ENCODE results near the gene SOX5.

The SOX5 gene

GRCh38 chr12:23684121-23684520 is 265.3 kb downstream of the SOX5 start:
- Histone ChIP-seq H3K27ac (ENCODE audit: insufficient read depth, low read depth, low read length, poor library complexity, severe bottlenecking) (no peak overlapping the region), H3K27me3 (ENCODE audit: control insufficient read depth, insufficient read depth, low read length, poor library complexity, severe bottlenecking) (no peaks in the 10 kb centered on the region), H3K9me3 (ENCODE audit: control insufficient read depth, low read length) (no peaks in the 10 kb centered on the region), H3K4me1 (ENCODE audit: control insufficient read depth, insufficient read depth, low read length) (peaks cover 8% of the 10 kb centered on the region), H3K36me3 (ENCODE audit: control insufficient read depth, insufficient read depth, low read length) (no peaks in the 10 kb centered on the region), H3K4me3 (ENCODE audit: insufficient read depth, low read depth, low read length) (no peak overlapping the region)
- WGBS, 2 experiments, result 100% methylated on average over 1 of the region's 1 CpG; no CpG with 5 or more reads in 1 of the 2 experiments

- H3K4me3 ChIP-seq (ENCODE audit: insufficient read depth, low read depth, low read length), result no peak overlapping the region
- H3K36me3 ChIP-seq (ENCODE audit: control insufficient read depth, insufficient read depth, low read length), result no peaks in the 10 kb centered on the region
- no peaks in the 10 kb centered on the region for H3K9me3 ChIP-seq (ENCODE audit: control insufficient read depth, low read length)
- H3K27ac ChIP-seq (ENCODE audit: insufficient read depth, low read depth, low read length, poor library complexity, severe bottlenecking), result no peak overlapping the region
- H3K27me3 ChIP-seq (ENCODE audit: control insufficient read depth, insufficient read depth, low read length, poor library complexity, severe bottlenecking), result no peaks in the 10 kb centered on the region
- no peaks in the 10 kb centered on the region for H3K4me1 ChIP-seq (ENCODE audit: control insufficient read depth, insufficient read depth, low read length)
Observed at GRCh38 chr12:23681237-23681636, 268.2 kb downstream of the SOX5 start.

DNA sequence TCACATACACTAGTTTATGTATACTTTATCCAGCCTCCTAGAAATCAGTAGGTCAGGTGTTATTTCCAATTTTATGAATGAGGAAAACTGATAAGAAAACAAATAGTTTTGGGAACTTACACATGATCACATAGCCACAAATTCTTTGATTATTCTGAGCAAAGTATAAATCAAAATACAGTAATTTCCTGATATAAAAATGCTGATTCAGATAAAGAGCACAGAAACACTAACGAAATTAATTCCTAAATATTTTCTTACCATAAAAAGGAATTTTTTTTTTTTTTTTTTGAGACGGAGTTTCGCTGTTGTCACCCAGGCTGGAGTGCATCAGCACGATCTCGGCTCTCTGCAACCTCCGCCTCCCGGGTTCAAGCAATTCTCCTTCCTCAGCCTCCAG is 275.4 kb downstream of the SOX5 start:
- no peaks in the 10 kb centered on the region for H3K36me3 ChIP-seq (ENCODE audit: control insufficient read depth, insufficient read depth, low read length)
- H3K9me3 ChIP-seq (ENCODE audit: control insufficient read depth, low read length), result no peaks in the 10 kb centered on the region
- 85 to 94% methylated on average over 6 to 7 of the region's 7 CpGs for WGBS, 2 experiments
- no peaks in the 10 kb centered on the region for H3K4me1 ChIP-seq (ENCODE audit: control insufficient read depth, insufficient read depth, low read length)
- H3K27ac ChIP-seq (ENCODE audit: insufficient read depth, low read depth, low read length, poor library complexity, severe bottlenecking), result no peak overlapping the region
- no peak overlapping the region for H3K4me3 ChIP-seq (ENCODE audit: insufficient read depth, low read depth, low read length)
- H3K27me3 ChIP-seq (ENCODE audit: control insufficient read depth, insufficient read depth, low read length, poor library complexity, severe bottlenecking), result no peaks in the 10 kb centered on the region

DNA sequence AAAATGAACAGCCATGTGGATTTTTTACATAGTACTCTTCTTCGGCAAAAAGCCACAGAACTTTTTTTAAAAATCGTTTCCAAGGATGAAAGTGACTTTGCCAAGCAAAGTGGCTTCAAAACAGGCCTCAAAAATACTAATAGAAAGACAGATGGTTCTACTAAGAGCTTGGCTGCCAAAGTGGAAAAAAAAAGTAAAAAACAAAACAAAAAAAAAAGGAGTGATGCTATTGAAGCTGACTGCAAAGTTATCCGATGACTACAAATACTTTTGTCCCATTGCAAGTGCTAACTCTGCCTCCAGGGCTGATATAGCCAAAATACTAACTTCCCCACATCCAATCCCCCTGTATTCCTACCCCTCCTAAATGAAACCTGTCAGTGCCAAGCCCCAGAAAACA is 277.6 kb downstream of the SOX5 start:
- no peak overlapping the region for H3K27ac ChIP-seq (ENCODE audit: insufficient read depth, low read depth, low read length, poor library complexity, severe bottlenecking)
- no peak overlapping the region for H3K4me3 ChIP-seq (ENCODE audit: insufficient read depth, low read depth, low read length)
- H3K4me1 ChIP-seq (ENCODE audit: control insufficient read depth, insufficient read depth, low read length), result no peaks in the 10 kb centered on the region
- H3K27me3 ChIP-seq (ENCODE audit: control insufficient read depth, insufficient read depth, low read length, poor library complexity, severe bottlenecking), result no peaks in the 10 kb centered on the region
- H3K36me3 ChIP-seq (ENCODE audit: control insufficient read depth, insufficient read depth, low read length), result no peaks in the 10 kb centered on the region
- WGBS, 2 experiments, result 89 to 94% methylated on average over 3 of the region's 3 CpGs
- no peaks in the 10 kb centered on the region for H3K9me3 ChIP-seq (ENCODE audit: control insufficient read depth, low read length)

DNA sequence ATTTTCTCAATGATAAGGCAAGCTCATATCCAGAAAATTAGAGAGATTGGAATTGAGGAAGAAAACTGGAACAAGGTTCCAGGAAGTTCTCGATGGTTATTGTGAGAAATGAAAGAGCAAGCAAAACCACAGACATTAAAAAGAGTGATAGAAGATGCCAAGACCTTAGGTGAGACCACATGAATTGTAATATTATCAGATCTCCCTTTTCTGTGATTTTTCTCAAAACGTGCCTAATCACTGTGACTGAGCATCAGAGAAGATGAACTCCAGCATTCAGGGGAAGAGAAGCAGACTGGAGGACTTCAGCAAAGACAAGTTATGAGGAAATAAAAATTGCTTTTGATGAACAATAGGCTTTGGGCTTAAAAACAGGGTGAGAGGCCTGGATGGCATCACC is 278.8 kb downstream of the SOX5 start:
- no peaks in the 10 kb centered on the region for H3K36me3 ChIP-seq (ENCODE audit: control insufficient read depth, insufficient read depth, low read length)
- no peaks in the 10 kb centered on the region for H3K9me3 ChIP-seq (ENCODE audit: control insufficient read depth, low read length)
- WGBS, 2 experiments, result 93 to 100% methylated on average over 1 to 2 of the region's 2 CpGs
- no peak overlapping the region for H3K27ac ChIP-seq (ENCODE audit: insufficient read depth, low read depth, low read length, poor library complexity, severe bottlenecking)
- H3K27me3 ChIP-seq (ENCODE audit: control insufficient read depth, insufficient read depth, low read length, poor library complexity, severe bottlenecking), result no peaks in the 10 kb centered on the region
- no peak overlapping the region for H3K4me3 ChIP-seq (ENCODE audit: insufficient read depth, low read depth, low read length)
- H3K4me1 ChIP-seq (ENCODE audit: control insufficient read depth, insufficient read depth, low read length), result no peaks in the 10 kb centered on the region

DNA sequence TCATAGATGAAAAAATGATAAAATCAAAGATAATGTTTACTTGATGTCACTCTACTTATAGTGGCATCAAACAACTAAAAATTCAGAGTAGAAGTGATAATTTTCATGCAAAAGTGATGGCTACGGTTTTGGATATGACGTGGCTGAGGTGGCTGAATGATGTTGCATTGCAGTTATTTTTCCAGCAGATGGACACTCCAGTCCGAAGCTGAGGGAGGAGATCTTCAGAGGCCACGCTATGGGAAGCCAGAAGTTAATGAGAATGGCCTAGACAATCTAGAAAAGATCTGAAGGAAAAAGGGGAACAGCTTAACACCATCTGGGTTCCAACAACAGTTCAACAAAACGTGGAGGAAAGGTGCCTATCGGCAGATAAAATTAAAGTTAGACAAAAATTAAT is 279.8 kb downstream of the SOX5 start:
- Histone ChIP-seq H3K9me3 (ENCODE audit: control insufficient read depth, low read length) (no peaks in the 10 kb centered on the region), H3K4me1 (ENCODE audit: control insufficient read depth, insufficient read depth, low read length) (no peaks in the 10 kb centered on the region), H3K36me3 (ENCODE audit: control insufficient read depth, insufficient read depth, low read length) (no peaks in the 10 kb centered on the region), H3K4me3 (ENCODE audit: insufficient read depth, low read depth, low read length) (no peak overlapping the region), H3K27me3 (ENCODE audit: control insufficient read depth, insufficient read depth, low read length, poor library complexity, severe bottlenecking) (no peaks in the 10 kb centered on the region), H3K27ac (ENCODE audit: insufficient read depth, low read depth, low read length, poor library complexity, severe bottlenecking) (no peak overlapping the region)
- 93 to 94% methylated on average over 4 to 6 of the region's 6 CpGs for WGBS, 2 experiments

- no peak overlapping the region for H3K4me3 ChIP-seq (ENCODE audit: insufficient read depth, low read depth, low read length)
- 55 to 59% methylated on average over 5 of the region's 5 CpGs for WGBS, 2 experiments
- H3K27me3 ChIP-seq (ENCODE audit: control insufficient read depth, insufficient read depth, low read length, poor library complexity, severe bottlenecking), result no peaks in the 10 kb centered on the region
- no peaks in the 10 kb centered on the region for H3K4me1 ChIP-seq (ENCODE audit: control insufficient read depth, insufficient read depth, low read length)
- H3K27ac ChIP-seq (ENCODE audit: insufficient read depth, low read depth, low read length, poor library complexity, severe bottlenecking), result no peak overlapping the region
- H3K9me3 ChIP-seq (ENCODE audit: control insufficient read depth, low read length), result no peaks in the 10 kb centered on the region
- no peaks in the 10 kb centered on the region for H3K36me3 ChIP-seq (ENCODE audit: control insufficient read depth, insufficient read depth, low read length)
Observed at GRCh38 chr12:23666866-23667265, 282.6 kb downstream of the SOX5 start.

DNA sequence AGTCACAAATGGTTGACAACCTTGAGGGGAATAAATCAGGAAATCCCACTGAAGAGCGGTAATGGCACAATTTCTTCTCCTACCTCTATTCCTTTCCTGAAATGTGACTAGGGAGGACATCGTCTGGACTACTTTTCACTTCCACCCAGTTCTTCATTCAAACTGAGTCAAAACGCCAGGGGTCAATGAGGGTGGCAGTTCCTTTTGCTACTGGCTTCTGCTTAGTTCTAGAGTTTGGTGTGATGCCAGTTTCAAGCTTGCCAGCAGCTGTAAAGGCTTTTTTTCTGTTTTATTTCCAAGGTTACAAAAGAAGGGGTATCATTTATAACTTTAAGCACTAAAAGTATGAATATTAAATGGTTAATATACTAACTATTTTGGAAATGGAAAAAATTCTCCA is 286.5 kb downstream of the SOX5 start:
- Histone ChIP-seq H3K36me3 (ENCODE audit: control insufficient read depth, insufficient read depth, low read length) (no peaks in the 10 kb centered on the region), H3K9me3 (ENCODE audit: control insufficient read depth, low read length) (no peaks in the 10 kb centered on the region), H3K27me3 (ENCODE audit: control insufficient read depth, insufficient read depth, low read length, poor library complexity, severe bottlenecking) (no peaks in the 10 kb centered on the region), H3K4me1 (ENCODE audit: control insufficient read depth, insufficient read depth, low read length) (no peaks in the 10 kb centered on the region), H3K27ac (ENCODE audit: insufficient read depth, low read depth, low read length, poor library complexity, severe bottlenecking) (no peak overlapping the region), H3K4me3 (ENCODE audit: insufficient read depth, low read depth, low read length) (no peak overlapping the region)
- 96% methylated on average over 3 of the region's 3 CpGs for WGBS, 2 experiments

DNA sequence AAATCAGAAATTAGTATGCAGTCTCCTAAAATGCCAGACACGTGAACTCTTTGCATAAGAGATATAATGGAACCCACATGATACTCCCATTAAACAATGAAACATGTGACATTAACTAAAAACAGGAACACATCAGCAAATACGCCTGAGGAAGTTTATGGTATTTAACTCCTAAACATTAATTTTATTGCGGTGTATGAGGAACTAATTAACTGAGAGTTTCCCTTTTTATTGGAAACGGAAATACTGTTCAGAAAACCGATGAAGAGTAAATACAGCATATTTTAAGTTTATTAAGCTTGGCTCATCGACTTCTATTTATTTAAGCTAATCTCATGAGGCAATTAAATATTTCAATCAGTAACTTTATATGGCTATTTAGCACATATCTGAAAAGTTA is 290.3 kb downstream of the SOX5 start:
- Histone ChIP-seq H3K4me3 (ENCODE audit: insufficient read depth, low read depth, low read length) (no peak overlapping the region), H3K36me3 (ENCODE audit: control insufficient read depth, insufficient read depth, low read length) (no peaks in the 10 kb centered on the region), H3K27ac (ENCODE audit: insufficient read depth, low read depth, low read length, poor library complexity, severe bottlenecking) (no peak overlapping the region), H3K9me3 (ENCODE audit: control insufficient read depth, low read length) (no peaks in the 10 kb centered on the region), H3K27me3 (ENCODE audit: control insufficient read depth, insufficient read depth, low read length, poor library complexity, severe bottlenecking) (no peaks in the 10 kb centered on the region), H3K4me1 (ENCODE audit: control insufficient read depth, insufficient read depth, low read length) (no peaks in the 10 kb centered on the region)
- WGBS, 2 experiments, result 98% methylated on average over 4 to 6 of the region's 6 CpGs

DNA sequence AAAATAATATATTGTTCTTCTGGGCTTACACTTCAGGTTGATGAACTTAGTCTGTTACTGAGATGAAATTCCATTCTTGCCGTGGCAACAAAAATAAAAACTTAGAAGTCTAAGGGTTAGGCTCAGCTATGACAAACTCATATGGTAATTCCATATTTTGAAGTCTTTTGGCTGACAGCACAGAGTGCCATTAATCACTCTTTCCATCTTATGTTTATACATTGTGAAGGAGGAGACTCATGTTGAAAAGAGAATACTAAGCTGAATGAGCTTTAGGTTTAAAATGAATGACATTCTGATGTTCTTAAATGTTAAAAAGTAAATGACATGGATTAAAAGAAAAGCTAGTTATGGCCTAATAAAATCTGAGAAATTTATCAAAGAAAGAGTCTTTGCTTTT is 291.9 kb downstream of the SOX5 start:
- WGBS, 2 experiments, result 93 to 100% methylated on average over 1 of the region's 1 CpG
- Histone ChIP-seq H3K4me3 (ENCODE audit: insufficient read depth, low read depth, low read length) (no peak overlapping the region), H3K9me3 (ENCODE audit: control insufficient read depth, low read length) (no peaks in the 10 kb centered on the region), H3K36me3 (ENCODE audit: control insufficient read depth, insufficient read depth, low read length) (no peaks in the 10 kb centered on the region), H3K27me3 (ENCODE audit: control insufficient read depth, insufficient read depth, low read length, poor library complexity, severe bottlenecking) (no peaks in the 10 kb centered on the region), H3K4me1 (ENCODE audit: control insufficient read depth, insufficient read depth, low read length) (no peaks in the 10 kb centered on the region), H3K27ac (ENCODE audit: insufficient read depth, low read depth, low read length, poor library complexity, severe bottlenecking) (no peak overlapping the region)

- H3K27me3 ChIP-seq (ENCODE audit: control insufficient read depth, insufficient read depth, low read length, poor library complexity, severe bottlenecking), result no peaks in the 10 kb centered on the region
- H3K27ac ChIP-seq (ENCODE audit: insufficient read depth, low read depth, low read length, poor library complexity, severe bottlenecking), result no peak overlapping the region
- no peak overlapping the region for H3K4me3 ChIP-seq (ENCODE audit: insufficient read depth, low read depth, low read length)
- H3K9me3 ChIP-seq (ENCODE audit: control insufficient read depth, low read length), result no peaks in the 10 kb centered on the region
- H3K4me1 ChIP-seq (ENCODE audit: control insufficient read depth, insufficient read depth, low read length), result no peaks in the 10 kb centered on the region
- 91 to 100% methylated on average over 1 of the region's 1 CpG for WGBS, 2 experiments
- no peaks in the 10 kb centered on the region for H3K36me3 ChIP-seq (ENCODE audit: control insufficient read depth, insufficient read depth, low read length)
Observed at GRCh38 chr12:23655884-23656283, 293.6 kb downstream of the SOX5 start.
